GM20000 (cell line): ENCODE results near the gene CCNK.

ENCODE experiments used
- DNase-seq: peaks from one replicate; pipeline ENCODE4 v3.0.0; 2012; ENCODE audit warnings: low spot score
- TF ChIP-seq, protein P1 (sequence below): IDR thresholded peaks from 2 replicates; pipeline ENCODE4 v1.5.1; 2012; ENCODE audit warnings: mild to moderate bottlenecking, control low read depth; ENCODE audit errors: extremely low read depth, missing control alignments

CCNK gene

DNA sequence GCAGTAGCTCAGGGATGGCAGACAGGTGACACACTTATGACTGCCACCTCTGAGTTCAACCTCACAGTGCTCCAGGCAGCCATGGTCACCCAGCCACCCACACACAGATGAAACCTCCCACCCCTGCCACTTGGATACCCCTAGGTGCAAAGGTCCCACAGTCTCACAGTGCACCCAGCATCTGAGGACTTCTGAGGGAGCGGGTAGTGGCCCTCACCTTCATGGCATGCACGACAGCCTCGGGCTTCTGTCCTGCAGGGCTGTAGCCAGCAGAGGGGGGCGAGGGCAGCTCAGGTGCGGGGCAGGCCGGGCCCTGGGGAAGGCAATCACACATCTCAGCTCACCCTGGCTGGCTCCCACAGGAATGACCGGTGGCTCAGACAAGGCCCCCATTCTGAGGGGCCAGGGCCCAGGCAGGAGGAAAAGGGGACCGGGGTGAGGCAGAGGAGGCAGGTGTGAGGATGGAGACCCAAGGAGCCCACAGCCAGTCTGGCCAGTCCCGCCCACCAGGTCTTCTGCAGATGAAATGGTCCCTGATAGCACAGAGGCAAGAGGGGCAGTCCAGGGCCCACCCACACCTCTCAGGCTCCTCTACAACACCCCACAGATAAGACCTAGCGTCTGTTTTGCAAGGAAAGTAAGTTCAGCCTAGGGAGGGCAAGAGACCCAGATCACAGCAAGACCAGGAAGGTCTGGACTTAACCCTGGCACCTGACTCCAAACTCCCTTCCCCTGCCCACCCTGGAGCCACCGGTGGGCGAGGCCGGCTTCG lies 35.8 kb downstream of the CCNK start:
- TF ChIP-seq, protein P1, sequence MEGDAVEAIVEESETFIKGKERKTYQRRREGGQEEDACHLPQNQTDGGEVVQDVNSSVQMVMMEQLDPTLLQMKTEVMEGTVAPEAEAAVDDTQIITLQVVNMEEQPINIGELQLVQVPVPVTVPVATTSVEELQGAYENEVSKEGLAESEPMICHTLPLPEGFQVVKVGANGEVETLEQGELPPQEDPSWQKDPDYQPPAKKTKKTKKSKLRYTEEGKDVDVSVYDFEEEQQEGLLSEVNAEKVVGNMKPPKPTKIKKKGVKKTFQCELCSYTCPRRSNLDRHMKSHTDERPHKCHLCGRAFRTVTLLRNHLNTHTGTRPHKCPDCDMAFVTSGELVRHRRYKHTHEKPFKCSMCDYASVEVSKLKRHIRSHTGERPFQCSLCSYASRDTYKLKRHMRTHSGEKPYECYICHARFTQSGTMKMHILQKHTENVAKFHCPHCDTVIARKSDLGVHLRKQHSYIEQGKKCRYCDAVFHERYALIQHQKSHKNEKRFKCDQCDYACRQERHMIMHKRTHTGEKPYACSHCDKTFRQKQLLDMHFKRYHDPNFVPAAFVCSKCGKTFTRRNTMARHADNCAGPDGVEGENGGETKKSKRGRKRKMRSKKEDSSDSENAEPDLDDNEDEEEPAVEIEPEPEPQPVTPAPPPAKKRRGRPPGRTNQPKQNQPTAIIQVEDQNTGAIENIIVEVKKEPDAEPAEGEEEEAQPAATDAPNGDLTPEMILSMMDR, result no peak
- DNase-seq, result no peak

DNA sequence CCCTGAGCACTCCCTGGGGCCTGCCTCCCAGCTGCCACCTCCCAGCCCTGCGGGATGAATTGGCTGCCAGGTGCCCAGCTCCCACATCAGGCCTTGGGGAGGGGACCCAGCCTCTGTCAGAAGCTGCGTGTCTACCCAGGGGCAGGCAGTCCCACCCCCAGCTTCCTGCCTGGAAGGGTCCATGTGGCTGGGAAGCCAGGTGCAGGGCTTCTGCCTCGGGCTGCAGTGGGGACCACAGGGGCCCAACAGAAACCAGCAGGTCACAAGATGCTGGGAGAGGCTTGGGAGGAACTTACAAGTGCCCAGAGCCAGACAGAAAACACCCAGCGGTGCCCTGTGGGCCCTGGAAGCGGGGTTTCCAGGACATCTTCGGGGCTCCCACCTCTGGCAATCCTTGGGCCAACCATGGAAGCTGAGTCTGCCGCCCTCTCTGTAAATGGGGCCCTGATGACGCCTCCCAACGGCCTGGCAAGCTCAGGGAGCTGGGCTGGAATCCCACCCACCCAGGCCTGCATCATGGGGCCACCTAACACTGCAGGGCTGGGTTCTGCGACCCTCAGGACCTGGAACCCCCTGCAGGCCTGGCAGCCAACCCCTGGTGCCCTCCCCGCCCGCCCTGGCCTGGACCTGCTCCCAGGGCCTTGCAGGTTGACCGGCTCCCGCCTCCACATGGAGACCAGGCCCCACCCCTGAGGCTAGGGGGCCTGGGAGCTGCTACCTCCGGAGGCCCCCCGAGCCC lies 36.6 kb downstream of the CCNK start:
- TF ChIP-seq, protein P1, result no peak
- DNase-seq, result no peak

DNA sequence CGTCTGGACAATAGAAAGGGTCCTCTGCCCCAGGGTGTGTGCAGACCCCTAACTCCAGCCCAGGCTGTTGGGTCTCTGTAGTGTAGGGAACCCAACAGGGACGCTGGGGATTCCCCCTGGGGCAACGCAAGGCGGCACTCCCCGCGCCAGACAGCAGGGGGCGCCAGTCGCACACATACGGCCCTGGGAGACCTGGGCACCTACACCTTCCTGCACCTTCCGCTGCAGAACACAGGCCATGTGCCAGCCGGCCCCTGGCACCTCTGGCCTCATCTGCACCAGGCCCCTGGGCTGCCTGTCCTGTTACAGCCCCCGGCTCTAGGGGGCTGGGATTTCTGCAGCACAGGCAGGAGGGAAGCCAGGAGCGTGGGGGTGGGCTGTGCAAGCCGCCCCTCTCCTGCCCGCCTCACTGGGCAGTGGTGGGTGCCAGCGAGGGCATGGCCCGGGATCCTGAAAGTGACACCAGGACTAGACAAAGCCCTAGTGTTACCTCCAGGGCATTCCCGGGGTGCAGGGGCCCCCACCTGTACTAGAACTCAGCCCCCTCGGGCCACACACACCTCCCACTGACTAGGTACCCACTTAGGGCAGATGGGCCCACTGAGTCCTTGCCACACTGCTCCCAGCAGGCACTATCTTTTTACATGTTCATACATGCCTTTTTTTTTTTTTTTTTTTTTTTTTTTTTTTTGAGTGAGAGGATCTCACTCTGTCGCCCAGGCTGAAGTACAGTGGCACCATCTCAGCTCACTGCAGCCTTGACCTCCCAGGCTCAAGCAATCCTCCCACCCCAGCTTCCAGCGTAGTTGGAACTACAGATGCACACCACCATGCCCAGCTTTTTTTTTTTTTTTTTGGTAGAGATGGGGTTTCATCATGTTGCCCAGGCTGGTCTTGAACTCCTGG lies 37.5 kb downstream of the CCNK start:
- DNase-seq, result peak; percentile 89
- TF ChIP-seq, protein P1, result peak; percentile 94

DNA sequence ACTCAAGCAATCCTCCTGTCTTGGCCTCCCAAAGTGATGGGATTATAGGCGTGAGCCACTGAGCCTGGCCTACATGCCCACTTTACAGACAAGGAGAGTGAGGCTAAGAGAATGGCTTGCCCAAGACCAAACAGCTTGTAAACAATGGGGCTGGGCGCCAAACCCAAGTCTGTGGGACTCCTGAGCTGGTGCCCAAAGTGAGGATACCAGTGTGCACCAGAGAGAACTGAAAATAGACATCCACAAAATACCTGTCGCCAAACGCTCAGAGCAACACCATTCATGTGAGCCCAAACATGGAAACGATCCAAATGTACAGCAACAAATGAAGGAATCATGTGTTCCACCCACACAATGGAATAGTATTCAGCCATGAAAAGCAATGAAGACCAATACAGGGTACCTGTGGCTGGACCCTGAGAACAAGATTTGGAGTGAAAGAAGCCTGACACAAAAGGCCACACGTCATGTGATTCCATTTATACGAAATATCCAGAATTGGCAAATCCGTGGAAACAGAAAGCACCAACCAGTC lies 38.2 kb downstream of the CCNK start:
- no peak for DNase-seq
- TF ChIP-seq, protein P1, result no peak

DNA sequence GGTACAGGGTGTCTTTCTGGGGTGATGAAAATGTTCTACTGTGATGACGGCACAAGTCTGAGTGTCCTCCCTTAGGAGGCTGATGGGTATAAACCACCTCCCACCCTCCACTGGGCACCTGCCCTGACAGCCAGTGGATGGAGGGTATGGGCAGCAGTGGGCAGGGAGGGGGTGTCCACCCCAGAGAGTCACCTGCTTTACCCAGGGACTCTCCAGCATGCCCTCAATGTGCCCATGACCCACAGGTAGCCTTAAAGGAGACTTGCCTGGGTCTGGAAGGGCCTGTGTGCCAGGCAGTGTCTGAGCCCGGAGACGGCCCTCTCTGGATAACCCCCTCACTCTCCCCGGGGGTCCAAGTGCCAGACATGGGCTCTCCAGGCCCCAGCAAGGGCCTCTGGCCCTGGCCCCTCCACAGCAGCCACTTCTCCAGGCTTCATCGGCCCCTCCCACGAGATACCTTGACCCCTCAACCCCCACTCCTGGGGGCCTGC lies 38.8 kb downstream of the CCNK start:
- TF ChIP-seq, protein P1, result no peak
- no peak for DNase-seq

DNA sequence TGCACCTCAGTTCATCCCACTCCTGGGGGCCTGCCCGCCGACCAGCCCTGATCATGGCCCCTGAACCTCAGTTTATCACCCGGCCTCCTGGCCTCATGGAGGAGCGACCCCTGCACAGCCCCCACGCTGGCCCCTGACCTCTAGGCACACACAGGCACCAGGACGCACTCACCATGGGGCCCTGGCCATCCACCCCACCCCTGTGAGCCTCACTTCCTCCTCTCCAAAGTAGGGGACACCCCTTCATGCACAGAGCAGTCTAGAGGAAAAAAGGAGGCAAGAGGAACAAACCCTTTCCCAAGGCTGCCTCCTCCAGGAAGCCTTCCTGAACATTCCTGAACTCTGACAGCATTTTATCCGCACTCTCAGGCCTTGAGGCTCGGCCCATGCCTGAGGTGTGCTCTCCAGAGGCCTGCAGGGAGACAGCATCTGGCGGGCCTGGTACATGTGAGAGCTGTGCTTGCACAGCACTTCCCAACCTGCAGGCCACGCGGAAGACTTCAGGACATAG lies 39.4 kb downstream of the CCNK start:
- no peak for DNase-seq
- TF ChIP-seq, protein P1, result no peak
